Stimulated activated CD4-positive, alpha-beta T cell treated with anti-CD3 and anti-CD28 coated beads, Interleukin-2, amount 100 ng/mL, for 24 hours (primary cell): ENCODE data around the gene SDK1.

ENCODE experiments used
- DNase-seq, 2 donors: peaks; one replicate each; pipeline ENCODE4 v3.0.0-alpha.2; 2020

SDK1 gene

GRCh38 chr7:3605222-3605621, 304.2 kb downstream of the SDK1 start:
- no peak for DNase-seq

DNA sequence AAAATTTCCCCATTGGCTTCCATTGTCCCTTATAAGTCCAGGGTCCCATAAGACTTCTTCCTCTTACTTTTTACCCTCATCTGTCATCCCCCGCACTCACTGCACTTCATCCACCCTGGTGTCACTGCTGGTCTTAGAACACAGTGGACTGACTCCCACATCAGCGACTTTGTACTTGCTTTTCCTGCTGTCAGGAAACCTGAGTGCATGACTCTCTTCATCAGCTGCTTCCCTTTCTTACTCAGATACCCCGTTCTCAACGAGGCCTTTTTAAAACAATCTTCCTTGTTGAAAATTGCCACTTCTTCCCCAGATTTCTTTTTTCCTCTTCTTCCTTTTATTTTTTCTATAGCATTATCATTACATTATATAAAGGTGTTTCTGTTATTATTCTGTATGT, 305.4 kb downstream of the SDK1 start:
- DNase-seq: no peak

GRCh38 chr7:3607847-3608246, 306.8 kb downstream of the SDK1 start:
- DNase-seq: no peak

DNA sequence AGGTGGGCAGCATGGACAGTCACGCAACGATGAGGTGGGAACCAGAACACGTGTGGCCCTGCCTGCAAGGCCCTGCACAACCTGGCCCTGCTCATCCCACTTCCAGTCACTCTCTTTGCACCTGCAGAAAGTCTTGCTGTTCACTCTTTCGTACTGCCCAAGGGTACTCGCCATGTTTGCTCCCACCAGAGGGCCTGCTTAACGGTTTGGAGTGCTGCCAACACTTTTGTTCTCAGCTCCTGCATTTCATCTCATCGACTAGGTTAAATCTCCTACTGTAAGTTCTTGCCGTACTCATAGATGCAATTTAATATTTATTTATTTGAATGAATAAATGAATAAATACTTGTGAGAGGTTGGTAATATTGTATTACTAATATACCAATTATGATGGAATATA, 315.3 kb downstream of the SDK1 start:
- DNase-seq: no peak

GRCh38 chr7:3630081-3630480, 329.0 kb downstream of the SDK1 start:
- no peak for DNase-seq

DNA sequence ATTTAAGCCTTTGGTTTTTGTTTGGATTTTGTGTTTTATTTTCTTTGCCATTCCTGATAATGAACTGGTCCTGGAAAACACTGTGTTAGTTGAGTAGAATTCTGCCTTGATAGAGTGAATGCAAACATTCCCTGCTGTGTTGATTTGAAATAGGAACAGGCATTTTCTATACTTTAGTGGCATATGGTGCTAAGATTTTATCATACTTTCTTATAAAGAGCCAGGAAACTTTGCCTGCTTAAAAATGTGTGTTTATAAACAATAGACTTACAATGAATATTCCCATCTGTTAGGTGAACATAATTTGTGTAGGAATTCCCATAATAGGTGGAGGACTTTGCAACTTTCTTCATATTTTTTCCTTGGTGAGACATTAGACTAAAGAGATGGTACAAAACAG, 333.3 kb downstream of the SDK1 start:
- no peak for DNase-seq

GRCh38 chr7:3636131-3636860, 335.2 kb downstream of the SDK1 start:
- no peak for DNase-seq

GRCh38 chr7:3639253-3639652, 338.2 kb downstream of the SDK1 start:
- no peak for DNase-seq

DNA sequence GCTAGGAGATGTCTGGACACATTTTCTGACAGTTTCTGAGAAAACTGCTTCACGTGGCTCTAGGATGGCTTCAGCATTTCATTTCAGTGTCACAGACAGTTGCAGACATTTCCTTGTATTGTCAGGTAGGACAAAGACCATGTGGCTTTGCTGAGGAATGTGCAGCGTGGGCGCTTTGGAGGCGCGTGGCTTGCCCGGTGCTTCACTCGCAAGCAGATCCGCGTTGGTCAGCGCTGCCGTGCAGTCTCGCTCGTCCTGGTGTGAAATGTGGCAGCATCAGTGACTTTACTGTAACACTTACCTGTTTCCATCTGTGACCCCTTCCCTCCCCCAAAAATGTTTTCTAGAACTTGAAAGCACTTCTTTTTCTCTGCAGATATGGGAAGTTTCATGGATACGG, 340.5 kb downstream of the SDK1 start:
- DNase-seq: no peak

DNA sequence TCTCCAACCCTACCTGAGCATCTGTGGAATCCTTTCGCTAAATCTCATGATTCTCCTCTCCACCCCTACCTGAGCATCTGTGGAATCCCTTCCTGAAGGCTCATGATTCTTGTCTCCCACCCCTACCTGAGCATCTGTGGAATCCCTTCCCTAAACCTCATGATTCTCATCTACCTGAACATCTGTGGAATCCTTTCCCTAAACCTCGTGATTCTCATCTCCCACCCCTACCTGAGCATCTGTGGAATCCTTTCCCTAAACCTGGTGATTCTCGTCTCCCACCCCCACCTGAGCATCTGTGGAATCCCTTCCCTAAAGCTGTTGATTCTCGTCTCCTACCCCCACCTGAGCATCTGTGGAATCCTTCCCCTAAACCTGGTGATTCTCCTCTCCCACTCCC, 342.0 kb downstream of the SDK1 start:
- no peak for DNase-seq

DNA sequence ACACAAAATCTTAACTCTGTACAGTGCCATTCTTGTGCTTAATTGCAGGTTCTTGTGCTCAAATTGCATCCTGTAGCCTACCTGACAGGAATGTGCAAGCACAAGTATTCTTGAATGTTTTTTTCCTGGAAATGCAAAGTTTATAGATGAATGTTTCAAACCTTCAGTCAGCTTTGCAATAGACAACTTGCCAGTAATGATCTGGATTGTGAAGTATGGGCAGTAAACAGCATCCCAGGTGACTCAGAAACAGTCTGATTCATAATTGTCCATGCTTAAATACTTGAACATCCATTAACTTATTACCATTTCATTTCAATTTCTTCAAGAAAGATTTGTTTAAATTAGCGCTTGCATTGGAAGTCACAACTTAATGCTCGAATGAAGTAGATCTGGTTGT, 347.2 kb downstream of the SDK1 start:
- no peak for DNase-seq

GRCh38 chr7:3649250-3649649, 348.2 kb downstream of the SDK1 start:
- no peak for DNase-seq

DNA sequence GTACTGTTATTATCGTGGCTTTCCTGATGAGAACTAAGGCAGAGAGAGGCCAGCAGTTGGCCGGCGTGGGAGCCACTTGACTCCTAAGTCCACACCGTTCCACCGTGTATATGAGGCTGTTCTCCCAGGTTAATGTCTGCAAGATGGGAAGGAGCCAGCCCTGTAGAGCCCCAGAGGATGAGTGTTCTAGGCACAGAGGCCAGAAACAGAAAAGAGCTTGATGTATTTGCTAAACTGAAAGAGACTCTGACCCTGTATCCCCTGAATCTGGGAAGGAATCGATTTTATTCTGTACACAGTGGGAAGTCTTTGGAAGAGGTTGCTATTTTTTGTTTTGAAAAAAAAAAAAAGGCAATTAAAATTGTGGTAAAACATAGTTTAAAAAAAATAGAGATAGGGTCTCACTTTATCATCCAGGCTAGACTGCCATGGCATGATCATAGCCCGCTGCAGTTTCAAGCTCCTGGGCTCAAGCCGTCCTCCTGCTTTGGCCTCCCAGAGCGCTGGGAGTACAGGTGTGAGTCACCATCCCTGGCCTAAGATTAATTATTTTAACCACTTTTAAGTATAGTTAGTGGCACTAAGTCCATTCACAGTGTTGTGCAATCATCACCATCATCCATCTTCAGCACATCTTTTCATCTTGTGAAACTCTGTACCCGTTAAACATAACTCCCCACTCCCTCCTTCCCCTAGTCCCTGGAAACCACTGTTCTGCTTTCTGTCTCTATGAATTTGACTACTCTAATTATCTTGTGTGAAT, 348.8 kb downstream of the SDK1 start:
- DNase-seq: no peak

GRCh38 chr7:3650844-3651243, 349.8 kb downstream of the SDK1 start:
- DNase-seq: no peak

DNA sequence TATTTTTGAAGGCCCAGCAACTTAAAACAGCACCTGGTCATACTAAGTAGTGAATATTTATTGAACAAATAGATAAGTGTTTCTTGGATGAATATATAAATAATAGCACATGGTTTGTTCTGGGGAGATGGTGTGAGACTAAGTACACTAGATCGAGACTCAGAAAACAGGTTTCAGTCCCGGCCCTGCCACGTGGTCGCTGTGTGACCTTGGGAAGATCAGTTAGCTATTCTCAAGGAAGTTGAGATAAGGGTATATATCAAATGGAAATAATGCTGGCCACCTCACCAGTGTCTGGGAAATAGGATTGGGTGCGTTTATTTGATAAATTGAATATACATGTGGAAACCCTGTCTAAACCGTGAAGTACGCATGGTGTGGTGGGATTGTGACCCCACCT, 354.6 kb downstream of the SDK1 start:
- DNase-seq: no peak

- no peak for DNase-seq
These were observed 356.2 kb downstream of the SDK1 start for GRCh38 chr7:3657206-3657605.

DNA sequence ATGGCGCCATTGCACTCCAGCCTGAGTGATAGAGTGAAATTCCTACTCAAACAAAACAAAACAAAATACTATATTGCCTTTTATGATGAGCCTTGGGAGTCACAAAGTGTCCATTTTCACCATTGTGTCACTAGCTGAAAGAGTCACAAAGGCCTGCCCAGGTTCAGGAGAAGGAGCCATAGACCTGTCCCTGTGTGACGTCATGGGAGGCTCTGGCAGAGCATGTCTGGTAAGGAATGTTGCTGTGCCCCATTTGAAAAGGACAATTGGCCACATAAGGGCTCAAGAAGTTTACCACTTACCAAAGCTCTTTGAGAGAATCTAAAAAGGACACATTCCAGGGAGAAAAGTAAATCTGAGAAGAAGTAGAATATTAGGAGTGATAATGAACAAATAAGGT, 367.7 kb downstream of the SDK1 start:
- DNase-seq: no peak

DNA sequence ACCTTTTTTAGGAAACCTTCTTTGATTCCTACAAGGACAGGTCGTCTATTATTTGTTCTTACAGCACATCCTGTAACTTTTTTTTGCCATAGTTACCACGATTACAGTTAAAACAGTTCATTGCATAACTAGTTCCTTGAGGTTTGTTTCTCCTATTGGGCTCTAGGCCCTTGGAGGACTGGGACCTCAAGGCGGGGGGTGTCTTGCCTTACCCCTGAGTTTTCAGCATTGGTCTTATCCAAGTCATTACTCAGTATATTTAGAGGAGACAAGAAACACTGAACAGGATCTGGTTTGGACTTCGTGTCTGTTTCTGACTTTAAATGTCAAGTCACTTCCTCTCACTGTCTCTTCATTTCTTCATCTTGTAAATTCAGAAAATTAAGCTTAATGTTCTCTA, 369.8 kb downstream of the SDK1 start:
- DNase-seq: no peak

DNA sequence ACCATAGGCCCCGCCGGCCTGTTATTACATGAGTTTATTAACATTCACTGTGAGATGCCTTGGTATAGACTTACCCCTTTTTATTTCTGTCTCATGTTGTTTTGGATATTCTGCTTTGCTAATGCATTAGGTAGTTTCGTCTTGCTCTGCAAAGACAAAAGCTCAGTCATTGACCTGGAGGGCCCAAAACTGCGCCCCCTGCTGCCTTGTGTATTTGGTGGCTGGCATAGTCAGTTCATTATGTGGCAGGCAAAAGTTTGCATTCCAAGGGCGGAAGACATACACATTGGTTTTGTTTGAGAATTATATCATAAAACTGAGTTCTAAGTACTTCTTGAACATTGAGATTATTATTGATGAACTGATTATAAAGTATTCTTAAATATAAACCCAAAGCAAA, 372.5 kb downstream of the SDK1 start:
- DNase-seq: peak; percentile 66

DNA sequence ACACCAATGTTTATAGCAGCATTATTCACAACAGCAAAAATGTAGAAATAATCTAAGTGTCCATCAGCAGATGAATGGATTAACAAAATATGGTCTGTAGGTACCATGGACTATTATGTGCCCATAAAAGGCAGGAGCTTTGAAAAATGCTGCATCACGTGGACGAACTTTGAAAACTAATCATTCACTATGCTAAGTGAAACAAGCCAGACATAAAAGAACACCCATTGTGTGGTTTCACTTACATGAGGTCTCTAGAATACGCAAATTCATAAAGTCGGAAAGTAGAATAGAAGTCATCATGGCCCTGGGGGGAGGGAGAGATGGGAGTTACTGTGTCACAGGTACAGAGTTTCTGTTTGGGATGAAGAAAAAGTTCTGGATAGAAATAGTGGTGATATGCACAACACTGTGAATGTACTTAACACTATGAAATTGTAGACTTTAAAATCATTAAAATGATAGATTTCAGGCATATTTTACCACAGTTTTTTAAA, 377.3 kb downstream of the SDK1 start:
- DNase-seq: no peak

- DNase-seq: no peak
These were observed 381.1 kb downstream of the SDK1 start for GRCh38 chr7:3682028-3682710.

DNA sequence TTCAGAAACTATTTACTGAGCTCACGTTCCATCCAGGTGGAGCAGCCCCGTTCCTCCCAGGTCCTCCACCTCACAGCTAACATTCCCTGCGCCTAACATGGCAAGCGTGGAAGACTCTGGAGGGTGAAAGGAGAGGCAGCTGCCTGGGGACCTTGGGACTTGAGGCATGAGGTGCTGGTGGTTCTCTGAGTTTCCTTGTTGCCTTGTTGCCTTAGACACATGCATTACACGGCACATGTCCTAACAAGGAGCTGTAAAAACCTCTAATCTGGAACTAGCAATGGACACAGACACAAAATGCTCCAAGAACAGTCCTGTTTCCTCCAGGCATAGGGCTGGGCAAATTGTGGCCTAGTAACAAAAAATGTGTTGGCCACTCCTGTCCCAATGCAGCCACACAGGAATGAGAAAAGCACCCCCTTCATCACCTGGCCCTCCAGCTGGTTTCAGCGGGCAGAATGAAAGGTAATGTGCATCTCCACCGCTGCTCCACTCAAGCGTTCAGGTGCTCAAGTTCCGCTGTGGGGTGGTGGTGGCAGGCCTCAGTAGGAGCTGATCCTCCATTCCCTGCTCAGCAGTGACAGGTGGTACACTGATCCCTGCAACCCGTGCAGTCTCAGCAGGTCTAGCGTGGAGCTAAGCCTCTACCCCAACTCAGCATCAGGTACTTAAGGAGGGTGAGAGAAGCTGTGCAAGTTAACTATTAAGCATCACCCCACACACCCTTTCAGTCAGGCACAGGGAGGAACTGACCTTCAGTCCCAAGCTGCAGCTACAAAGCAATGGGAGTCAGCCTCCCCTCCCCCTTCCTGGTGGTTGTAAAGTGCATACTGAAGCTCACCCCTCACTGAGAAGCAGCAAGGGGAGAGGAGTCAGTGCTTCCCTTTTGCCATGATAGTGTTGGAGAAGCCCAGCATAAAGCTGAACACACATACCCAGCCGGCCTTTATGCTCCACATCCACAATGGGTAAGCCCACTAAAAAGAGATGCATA, 382.8 kb downstream of the SDK1 start:
- no peak for DNase-seq

GRCh38 chr7:3688071-3688470, 387.0 kb downstream of the SDK1 start:
- DNase-seq: no peak
